Activated gamma-delta T cell treated with anti-CD3 and anti-CD28 coated beads, Interleukin-2, amount 50 U/mL, for 16 hours (primary cell): ENCODE results near the gene GLRX.
"Not testable (repeated sequence)": the region's sequence is repeated elsewhere in the genome, so short reads cannot be mapped to it uniquely, and the experiment has no call there.

ENCODE experiments used
- DNase-seq: peaks from one replicate; pipeline ENCODE4 v3.0.0-alpha.2; 2020; ENCODE audit warnings: low read depth

GLRX gene

GRCh38 chr5:95826949-95827891 lies 4.7 kb upstream of the GLRX start:
- DNase-seq = no peak

GRCh38 chr5:95825495-95825894 lies 3.0 kb upstream of the GLRX start:
- no peak for DNase-seq

GRCh38 chr5:95824747-95825146 lies 2.2 kb upstream of the GLRX start:
- DNase-seq = no peak

- no peak for DNase-seq
These were observed 1.4 kb upstream of the GLRX start for GRCh38 chr5:95823738-95824609.

GRCh38 chr5:95823218-95823737 lies 752 bp upstream of the GLRX start:
- DNase-seq = no peak

GRCh38 chr5:95822043-95822541 lies 434 bp downstream of the GLRX start:
- DNase-seq = no peak

- DNase-seq = no peak
These were observed 1.2 kb downstream of the GLRX start for GRCh38 chr5:95821110-95822021.

- no peak for DNase-seq
These were observed 4.1 kb downstream of the GLRX start for GRCh38 chr5:95818181-95819147.

- DNase-seq = no peak
These were observed 5.1 kb downstream of the GLRX start for GRCh38 chr5:95817430-95817829.

- no peak for DNase-seq
These were observed 5.8 kb downstream of the GLRX start for GRCh38 chr5:95816776-95817175.

- DNase-seq = no peak
These were observed 6.2 kb downstream of the GLRX start for GRCh38 chr5:95816341-95816740.

- DNase-seq = no peak
These were observed 7.3 kb downstream of the GLRX start for GRCh38 chr5:95815155-95815729.

GRCh38 chr5:95813035-95813434 lies 9.5 kb downstream of the GLRX start:
- DNase-seq = not testable (repeated sequence)

- DNase-seq = no peak
These were observed 10.5 kb downstream of the GLRX start for GRCh38 chr5:95812074-95812471.

- DNase-seq = not testable (repeated sequence)
These were observed 11.0 kb downstream of the GLRX start for GRCh38 chr5:95811461-95812073.

GRCh38 chr5:95811126-95811423 lies 11.5 kb downstream of the GLRX start:
- DNase-seq = not testable (repeated sequence)

GRCh38 chr5:95810305-95811125 lies 12.0 kb downstream of the GLRX start:
- no peak for DNase-seq

- no peak for DNase-seq
These were observed 13.0 kb downstream of the GLRX start for GRCh38 chr5:95809414-95809960.
